Measurements from ENCODE around the gene SYCP2L. TPM values are rescaled to one million over a fixed set of nuclear protein-coding genes. Genes with fewer than 3 reads are reported as not detected.

SYCP2L gene
- total and polyA plus RNA-seq, 2 donors (not counting 3 experiments of a cell fraction or from before 2014, with no cell fraction given): not detected

DNA sequence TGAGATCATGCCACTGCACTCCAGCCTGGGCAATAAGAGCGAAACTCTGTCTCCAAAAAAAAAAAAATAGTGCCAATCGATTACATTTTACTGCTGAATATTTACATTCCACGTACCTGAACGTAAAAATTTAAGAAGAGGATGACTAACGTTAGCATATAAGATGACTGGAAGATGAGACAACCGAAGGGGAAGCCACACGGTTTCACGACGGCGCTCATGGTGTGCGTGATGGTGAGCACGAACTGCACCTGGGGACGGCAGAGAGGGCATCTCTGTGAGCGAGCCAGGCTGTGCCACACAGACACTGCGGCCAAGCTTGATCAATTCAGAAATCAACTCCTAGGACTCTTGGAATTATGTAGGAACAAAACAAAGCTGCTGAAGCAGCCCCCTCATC, 102.7 kb downstream of the SYCP2L start:
- ChIA-PET CTCF (interaction anchor here (1.8 kb wide), 1 partner anchor 79 kb away, joined by 4 read pairs; no protein-coding TSS in a partner anchor), POLR2A (no interaction called here)
- Histone ChIP-seq H2AFZ (ENCODE audit: low read depth, low read length) (no peak overlapping the region), H3K4me1 (ENCODE audit: control insufficient read depth, extremely low read depth, insufficient read depth, low read length) (no peaks in the 10 kb centered on the region), H3K9me1 (replicated peaks; ENCODE audit: control insufficient read depth, extremely low read depth, insufficient read depth, low read length) (no peaks in the 10 kb centered on the region), H4K20me1 (replicated peaks; ENCODE audit: control insufficient read depth, extremely low read depth, insufficient read depth, low read length) (no peaks in the 10 kb centered on the region), H3K4me2 (ENCODE audit: insufficient read depth, low read length) (no peak overlapping the region), H3K4me3 (replicated peaks in 1 of 3; ENCODE audit: insufficient read depth in 1 of 3, low read depth in 1 of 3, low read length in 3 of 3) (no peak overlapping the region), H3K36me3 (ENCODE audit: control insufficient read depth in 2 of 2, extremely low read depth in 1 of 2, insufficient read depth in 2 of 2, low read length in 2 of 2) (no peaks in the 10 kb centered on the region), H3K9ac (replicated peaks; ENCODE audit: extremely low read depth, insufficient read depth, low read length) (no peak overlapping the region), H3K27me3 (ENCODE audit: control insufficient read depth in 2 of 2, insufficient read depth in 2 of 2, low read length in 2 of 2) (no peaks in the 10 kb centered on the region), H3K79me2 (ENCODE audit: control insufficient read depth, insufficient read depth, low read length) (no peaks in the 10 kb centered on the region), H3K27ac (ENCODE audit: insufficient read depth, low read depth, low read length) (no peak overlapping the region), H3K9me3 (replicated peaks; ENCODE audit: control insufficient read depth, insufficient read depth, low read length) (no peaks in the 10 kb centered on the region)
- no peak for TF ChIP-seq POLR2AphosphoS5 (IDR thresholded peaks at IDR 0.05; ENCODE audit: insufficient read depth, low read depth, low read length)
- DNase-seq (ENCODE audit: low read depth, low spot score) (no peak), FAIRE-seq (no peak)
- dilution Hi-C loops (cut with MboI; ENCODE audit: extremely low pct_ligation_motif_present, low sequenced_read_pairs): no loop called here
- no TSS peak for BruUV-seq (replicated peaks)
- intact Hi-C loops (cut with micrococcal nuclease): no loop called here

DNA sequence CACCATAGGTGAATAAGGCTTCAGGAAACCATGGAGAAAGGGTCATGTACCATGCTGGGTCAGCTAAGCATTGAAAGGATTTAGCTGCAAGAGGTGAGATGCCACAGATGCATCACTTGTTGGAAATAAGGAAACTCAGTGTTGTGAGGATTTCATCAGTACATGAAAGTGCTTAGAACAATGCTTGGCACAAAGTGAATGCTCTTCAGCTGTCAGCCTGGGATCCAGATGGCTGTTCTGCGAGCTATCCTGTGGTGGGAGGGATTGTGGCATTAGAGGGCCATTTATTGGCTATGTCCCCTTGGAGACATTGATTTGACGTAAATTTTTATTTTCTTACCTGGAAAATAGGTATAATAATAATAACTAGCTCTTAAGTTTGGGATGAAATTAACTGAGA, 104.3 kb downstream of the SYCP2L start:
- no peak for DNase-seq (ENCODE audit: low read depth, low spot score)
- Histone ChIP-seq H3K4me2 (ENCODE audit: insufficient read depth, low read length) (no peak overlapping the region), H3K4me3 (replicated peaks in 1 of 3; ENCODE audit: insufficient read depth in 1 of 3, low read depth in 1 of 3, low read length in 3 of 3) (no peak overlapping the region), H3K9me1 (replicated peaks; ENCODE audit: control insufficient read depth, extremely low read depth, insufficient read depth, low read length) (no peaks in the 10 kb centered on the region), H3K36me3 (ENCODE audit: control insufficient read depth in 2 of 2, extremely low read depth in 1 of 2, insufficient read depth in 2 of 2, low read length in 2 of 2) (no peaks in the 10 kb centered on the region), H3K79me2 (ENCODE audit: control insufficient read depth, insufficient read depth, low read length) (no peaks in the 10 kb centered on the region), H4K20me1 (replicated peaks; ENCODE audit: control insufficient read depth, extremely low read depth, insufficient read depth, low read length) (no peaks in the 10 kb centered on the region), H3K27me3 (ENCODE audit: control insufficient read depth in 2 of 2, insufficient read depth in 2 of 2, low read length in 2 of 2) (no peaks in the 10 kb centered on the region), H3K9ac (replicated peaks; ENCODE audit: extremely low read depth, insufficient read depth, low read length) (no peak overlapping the region), H3K9me3 (replicated peaks; ENCODE audit: control insufficient read depth, insufficient read depth, low read length) (no peaks in the 10 kb centered on the region), H3K27ac (ENCODE audit: insufficient read depth, low read depth, low read length) (no peak overlapping the region), H2AFZ (ENCODE audit: low read depth, low read length) (no peak overlapping the region), H3K4me1 (ENCODE audit: control insufficient read depth, extremely low read depth, insufficient read depth, low read length) (no peaks in the 10 kb centered on the region)
- dilution Hi-C loops (cut with MboI; ENCODE audit: extremely low pct_ligation_motif_present, low sequenced_read_pairs) (no loop called here), intact Hi-C loops (cut with micrococcal nuclease) (no loop called here)
- no TSS peak for BruUV-seq (replicated peaks)
- FAIRE-seq: no peak
- TF ChIP-seq JUN (IDR thresholded peaks at IDR 0.05; ENCODE audit: borderline replicate concordance, insufficient read depth, insufficient read length, low read depth): no peak
- no peak for TF ChIP-seq POLR2A (IDR thresholded peaks at IDR 0.05; ENCODE audit: low read depth, low read length)
- TF ChIP-seq MYC (IDR thresholded peaks at IDR 0.05; ENCODE audit: low read depth, low read length): no peak
- no peak for TF ChIP-seq FOS (IDR thresholded peaks at IDR 0.05; ENCODE audit: borderline replicate concordance, insufficient read depth, low read length)
- TF ChIP-seq, protein P1, sequence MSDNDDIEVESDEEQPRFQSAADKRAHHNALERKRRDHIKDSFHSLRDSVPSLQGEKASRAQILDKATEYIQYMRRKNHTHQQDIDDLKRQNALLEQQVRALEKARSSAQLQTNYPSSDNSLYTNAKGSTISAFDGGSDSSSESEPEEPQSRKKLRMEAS (IDR thresholded peaks at IDR 0.05; ENCODE audit: insufficient read depth, insufficient read length): no peak
- TF ChIP-seq EZH2 (IDR thresholded peaks at IDR 0.05; ENCODE audit: borderline replicate concordance, low read depth, low read length, severe bottlenecking): no peak
- no peak for TF ChIP-seq POLR2AphosphoS5 (IDR thresholded peaks at IDR 0.05; ENCODE audit: insufficient read depth, low read depth, low read length)
- TF ChIP-seq, protein P2, sequence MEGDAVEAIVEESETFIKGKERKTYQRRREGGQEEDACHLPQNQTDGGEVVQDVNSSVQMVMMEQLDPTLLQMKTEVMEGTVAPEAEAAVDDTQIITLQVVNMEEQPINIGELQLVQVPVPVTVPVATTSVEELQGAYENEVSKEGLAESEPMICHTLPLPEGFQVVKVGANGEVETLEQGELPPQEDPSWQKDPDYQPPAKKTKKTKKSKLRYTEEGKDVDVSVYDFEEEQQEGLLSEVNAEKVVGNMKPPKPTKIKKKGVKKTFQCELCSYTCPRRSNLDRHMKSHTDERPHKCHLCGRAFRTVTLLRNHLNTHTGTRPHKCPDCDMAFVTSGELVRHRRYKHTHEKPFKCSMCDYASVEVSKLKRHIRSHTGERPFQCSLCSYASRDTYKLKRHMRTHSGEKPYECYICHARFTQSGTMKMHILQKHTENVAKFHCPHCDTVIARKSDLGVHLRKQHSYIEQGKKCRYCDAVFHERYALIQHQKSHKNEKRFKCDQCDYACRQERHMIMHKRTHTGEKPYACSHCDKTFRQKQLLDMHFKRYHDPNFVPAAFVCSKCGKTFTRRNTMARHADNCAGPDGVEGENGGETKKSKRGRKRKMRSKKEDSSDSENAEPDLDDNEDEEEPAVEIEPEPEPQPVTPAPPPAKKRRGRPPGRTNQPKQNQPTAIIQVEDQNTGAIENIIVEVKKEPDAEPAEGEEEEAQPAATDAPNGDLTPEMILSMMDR (IDR thresholded peaks at IDR 0.05; ENCODE audit: extremely low read depth in 1 of 2, insufficient read depth in 1 of 2, low read depth in 1 of 2, low read length in 2 of 2): no peak
- TF ChIP-seq GATA2 (IDR thresholded peaks at IDR 0.05; ENCODE audit: insufficient read depth, insufficient read length, low read depth, low read length): no peak
- CTCF ChIA-PET: interaction anchor here (1.8 kb wide), 1 partner anchor 78 kb away, joined by 4 read pairs; no protein-coding TSS in a partner anchor
- POLR2A ChIA-PET: no interaction called here
